GM18511 (cell line): ENCODE measurements around the gene CEBPB.

Experiments
- ATAC-seq: cut with Tn5 transposase; IDR thresholded peaks from one replicate; pipeline ENCODE4 v1.9.1; 2021; ENCODE audit warnings: mild to moderate bottlenecking, moderate library complexity; ENCODE audit not compliant: unreplicated experiment

Gene CEBPB

DNA sequence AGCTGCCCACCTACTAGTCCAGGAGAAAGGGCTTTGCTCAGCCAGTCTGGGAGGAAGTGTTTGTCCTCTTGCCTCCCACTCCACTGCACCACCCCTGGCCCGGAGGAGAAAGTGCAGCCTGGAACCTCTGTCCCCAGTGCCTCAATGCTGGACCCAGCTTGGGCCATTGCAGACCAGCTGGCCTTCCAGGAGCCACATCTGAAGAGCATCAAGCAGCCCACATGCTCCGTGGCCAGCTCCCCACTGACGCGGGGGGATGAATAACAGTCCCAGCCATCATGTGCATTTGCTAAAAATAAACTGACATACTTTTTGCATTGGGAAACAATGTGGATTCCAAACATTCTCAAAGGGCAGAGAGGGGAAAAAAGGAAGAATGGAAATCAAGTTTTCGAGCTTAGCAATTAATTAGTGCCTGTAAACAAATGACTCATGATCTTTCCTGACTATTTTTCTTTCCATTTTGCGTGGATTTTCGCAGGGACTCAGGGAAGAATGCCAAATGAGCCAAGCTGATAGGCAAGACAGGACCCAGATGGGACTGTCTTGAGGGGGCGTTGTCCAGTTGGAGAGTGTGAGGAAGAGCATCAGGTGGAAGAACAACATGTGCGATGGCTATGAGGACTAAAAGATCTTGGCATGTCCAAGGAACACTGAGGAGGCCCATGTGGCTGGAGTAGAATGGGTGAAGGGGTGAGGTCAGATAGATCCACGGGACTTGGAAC lies 34.1 kb downstream of the CEBPB start:
- no peak for ATAC-seq

DNA sequence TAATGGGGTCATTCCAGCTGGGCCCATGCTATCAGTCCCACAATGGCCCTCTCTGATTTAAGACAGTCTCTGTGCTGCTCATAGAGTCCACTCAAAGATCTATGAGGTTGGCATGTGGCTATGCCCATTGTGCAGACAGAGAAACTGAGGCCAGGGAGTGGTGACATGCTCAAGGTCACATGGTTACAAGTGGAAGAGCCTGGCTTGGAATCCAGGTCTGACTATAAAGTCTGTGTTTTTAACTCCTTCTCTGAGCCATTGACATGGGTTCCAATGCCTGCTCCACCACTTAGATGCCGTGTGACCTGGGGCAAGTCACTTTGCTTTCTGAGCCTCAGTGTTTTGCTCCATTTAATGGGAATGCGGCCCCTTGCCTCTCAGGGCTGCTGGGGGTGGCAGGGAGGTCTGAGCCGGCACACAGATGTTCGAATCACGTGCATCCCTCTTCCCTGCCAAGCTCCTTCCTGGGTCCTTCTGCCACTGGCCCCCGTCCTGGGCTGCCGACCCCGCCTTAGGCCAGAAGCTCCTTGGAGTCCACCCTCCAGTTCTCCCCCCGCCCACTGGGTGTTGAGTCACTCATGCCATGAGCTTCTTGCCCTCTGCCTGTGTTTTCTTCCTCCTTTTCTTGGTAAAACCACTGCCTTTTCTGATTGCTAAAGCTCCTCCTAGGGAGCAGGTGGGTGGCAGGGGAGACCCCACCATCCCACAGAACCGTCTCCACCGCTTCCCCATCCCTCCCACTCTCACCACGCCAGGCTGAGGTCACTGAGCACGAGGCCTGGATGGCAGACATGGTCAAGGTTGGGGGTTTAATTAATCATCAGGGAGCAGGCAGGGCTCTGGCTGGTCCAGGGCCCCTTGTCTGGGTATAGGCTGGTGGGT lies 35.7 kb downstream of the CEBPB start:
- ATAC-seq = no peak

DNA sequence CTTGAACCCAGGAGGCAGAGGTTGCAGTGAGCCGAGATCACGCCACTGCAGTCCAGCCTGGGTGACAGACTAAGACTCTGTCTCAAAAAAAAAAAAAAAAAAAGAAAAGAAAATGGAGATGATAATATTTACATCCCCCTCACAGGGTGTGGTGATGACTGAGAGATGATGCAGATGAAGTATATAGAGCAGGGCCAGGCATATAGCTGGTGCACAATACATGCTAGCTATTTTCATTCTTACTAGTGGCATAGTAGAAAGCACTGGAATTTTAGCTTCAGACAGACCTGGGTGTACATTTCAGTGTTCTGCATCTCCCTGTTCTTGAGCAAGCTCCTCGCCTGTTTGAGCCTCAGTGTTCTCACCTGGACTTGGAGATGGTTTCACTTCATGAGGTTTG lies 36.9 kb downstream of the CEBPB start:
- ATAC-seq = no peak

DNA sequence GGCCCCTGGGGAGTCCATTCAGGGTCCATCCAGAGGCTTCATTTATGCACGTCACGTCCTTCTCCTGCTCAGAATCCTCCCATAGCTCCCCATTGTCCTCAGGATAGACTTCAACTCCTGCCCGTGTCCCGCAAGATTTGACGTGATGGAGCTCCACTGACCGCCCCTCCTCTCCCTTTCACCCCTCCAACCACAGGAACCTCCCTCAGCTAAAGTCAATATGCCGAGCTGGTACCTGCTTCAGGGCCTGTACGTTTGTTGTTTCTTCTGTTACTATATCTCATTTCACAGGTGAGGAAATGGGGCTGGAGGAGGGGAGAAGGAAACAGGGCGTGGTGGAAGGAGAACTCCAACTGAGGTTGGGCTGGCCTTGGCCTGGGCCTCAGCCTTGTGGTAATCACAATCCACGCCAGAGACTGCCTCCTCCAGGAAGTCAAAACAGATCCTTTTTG lies 38.6 kb downstream of the CEBPB start:
- no peak for ATAC-seq

DNA sequence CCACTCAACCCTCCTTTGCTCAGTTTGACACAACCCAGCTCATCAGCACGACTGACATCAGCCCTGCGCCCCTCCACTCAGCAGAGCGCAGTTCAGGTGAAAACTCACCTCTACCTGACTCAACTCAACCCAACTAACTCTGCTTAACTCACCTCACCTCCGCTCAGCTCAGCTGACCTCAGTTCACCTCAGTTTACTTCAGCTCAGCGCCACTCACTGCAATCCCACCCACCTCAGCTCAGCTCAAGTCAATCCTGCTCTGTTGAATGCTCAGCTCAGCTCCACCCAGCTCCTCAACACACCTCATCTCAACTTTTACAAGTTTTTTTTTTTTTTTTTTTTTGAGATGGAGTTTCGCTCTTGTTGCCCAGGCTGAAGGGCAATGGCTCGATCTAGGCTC lies 39.6 kb downstream of the CEBPB start:
- ATAC-seq = no peak

DNA sequence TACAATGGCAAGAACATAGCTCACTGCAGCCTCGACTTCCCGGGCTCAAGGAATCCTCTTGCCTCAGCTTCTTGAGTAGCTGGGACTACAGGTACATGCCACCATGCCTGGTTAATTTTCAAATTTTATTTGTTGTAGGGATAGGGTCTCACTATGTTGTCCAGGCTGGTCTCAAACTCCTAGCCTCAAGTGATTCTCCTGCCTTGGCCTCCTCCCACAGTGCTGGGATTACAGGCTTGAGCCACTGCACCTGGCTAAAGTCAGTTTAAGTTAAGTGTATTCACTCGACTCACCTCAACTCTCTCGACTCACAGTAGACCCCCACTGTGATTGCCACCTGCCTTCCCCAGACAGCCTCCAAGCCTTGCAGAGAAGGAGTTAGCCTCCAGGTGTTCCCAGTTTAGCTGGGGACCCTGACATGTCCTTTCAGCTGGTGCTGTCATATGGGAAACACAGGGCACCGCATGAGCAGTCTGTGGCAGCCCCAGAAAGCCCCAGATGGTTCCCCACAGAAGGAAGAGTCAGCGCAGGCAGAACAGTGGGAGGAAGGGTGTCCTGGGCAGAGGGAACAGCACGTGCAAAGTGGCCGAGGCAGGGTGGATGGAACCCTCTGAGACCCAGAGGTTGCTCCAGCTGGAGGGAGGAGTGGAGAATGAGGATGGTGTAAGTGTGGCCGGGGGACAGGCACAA lies 40.4 kb downstream of the CEBPB start:
- ATAC-seq = no peak

DNA sequence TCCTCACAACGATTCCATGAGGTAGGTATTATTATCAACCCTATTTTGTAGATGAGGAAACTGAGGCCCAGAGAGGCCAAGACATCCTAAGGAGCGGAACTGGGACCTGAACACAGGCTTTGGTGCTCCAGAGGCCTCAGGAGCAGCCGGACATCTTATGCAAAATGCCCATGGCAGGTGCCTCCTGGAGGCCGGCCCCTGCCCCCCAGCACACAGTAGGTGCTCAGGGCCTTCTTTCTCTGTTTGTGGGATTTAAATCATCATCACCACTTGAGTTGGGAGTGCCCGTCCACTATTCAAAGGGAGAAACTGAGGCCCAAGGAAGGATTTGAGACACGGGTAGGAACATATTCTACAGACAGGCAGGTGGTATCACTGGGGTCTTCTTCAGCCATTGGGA lies 41.2 kb downstream of the CEBPB start:
- ATAC-seq = no peak

DNA sequence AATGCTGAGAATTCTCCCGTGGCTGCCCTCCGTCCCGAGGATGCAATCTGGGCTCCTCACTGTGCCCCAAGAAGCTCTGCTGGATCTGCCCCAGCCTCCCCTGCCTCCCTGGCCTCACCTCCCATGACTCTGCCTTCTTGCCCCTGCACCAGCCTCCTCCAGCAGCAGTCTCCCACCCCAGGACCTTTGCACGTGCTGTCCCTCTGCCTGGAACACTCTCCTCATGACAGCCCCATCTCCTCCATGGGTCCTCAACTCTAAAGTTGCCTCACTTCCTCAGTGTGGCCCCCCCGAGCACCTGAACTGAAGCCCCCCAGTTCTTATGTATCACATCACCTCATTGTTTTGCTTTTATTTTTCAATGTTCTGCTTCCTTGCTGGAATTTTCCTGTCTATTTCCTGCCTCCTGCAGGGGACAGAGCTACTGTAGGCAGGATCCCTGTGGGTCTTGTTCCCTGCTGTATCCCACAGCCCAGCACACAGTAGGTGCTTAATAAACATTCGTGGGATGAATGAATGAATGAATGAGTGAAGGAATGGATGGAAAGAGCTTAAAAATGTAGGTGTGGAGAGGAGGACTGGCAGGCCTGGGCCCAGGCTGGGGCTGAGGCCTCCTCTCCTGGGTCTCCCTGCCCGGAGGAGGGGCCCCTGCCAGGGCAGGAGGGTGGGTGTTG lies 42.2 kb downstream of the CEBPB start:
- no peak for ATAC-seq

DNA sequence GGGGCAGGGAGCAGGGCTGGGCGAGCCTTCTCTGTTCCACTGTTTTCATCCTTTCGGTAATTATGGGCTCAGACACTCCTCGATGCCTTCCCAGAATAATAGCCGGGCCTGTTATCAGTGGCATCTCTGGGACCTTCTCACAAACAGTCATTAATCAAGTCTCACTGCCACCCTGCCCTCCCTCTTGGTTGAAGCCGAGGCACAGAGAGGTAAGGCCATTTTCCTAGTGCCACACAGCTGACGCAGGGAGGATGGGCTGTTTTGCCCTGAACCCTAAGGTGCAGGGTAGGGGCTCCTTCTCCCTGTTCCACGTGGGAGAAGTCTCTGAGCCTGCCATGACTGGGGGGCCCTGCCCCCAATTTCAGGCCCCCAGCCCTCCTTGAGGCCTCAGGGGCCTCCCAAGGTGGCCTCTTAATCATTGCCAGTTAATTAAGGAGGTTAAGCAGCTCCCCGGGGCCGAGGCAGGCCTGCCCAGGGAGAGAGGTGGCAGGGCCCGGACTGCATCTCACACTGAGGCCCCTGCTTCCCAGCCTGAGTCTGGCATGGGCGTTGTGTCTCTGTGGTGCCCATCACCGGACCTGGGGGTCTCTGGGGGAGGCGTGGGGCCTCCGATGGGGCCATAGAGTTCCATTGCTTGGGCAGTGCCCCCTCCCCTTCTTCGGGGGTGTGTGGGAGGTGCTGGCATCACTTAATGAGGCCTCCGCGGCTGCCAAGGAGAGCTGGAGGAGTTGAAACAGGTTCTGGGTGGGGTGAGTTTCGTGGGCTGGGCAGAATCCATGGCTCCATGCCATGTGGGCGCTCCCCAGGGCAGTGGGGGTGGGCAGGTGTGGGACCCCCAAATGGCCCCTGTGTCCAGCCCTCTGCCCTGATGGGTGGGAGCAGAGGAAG lies 42.9 kb downstream of the CEBPB start:
- ATAC-seq = no peak

DNA sequence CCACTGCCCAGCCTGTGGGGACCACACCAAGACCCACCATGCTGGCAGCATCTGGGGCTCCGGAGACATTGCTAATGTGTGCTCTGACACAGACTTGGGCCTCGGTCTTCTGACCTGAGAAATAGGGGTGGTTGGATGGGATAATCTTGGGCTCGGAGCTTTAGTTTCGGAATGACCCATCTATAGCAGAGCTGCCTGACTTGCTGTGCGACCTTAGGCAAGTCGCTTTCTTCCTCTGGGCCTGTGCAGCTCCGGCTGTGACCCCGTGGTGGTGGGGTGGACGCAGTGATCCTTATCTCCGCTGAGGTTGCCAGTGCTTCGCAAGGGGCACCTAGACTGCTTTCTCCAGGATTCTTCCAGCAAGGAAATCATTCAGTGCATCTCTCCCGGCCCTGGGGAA lies 43.7 kb downstream of the CEBPB start:
- no peak for ATAC-seq

DNA sequence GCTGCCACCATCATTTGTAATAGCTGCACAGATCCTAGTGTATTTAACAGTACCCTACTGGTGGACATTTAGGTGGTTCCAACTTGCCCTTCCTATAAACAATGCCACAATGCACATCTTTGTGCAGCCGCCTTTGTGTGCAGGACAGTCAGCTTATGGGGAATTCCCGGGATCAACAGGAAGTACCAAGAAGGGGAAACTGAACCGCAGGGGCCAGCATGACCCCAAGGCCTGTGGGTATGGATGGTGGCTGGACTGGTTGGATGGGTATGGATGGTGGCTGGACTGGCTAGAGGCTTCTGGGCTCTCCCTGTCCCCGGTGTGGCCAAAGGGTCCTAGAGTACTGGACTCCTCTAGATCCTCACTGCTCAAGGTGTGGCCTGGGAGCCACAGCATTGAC lies 46.7 kb downstream of the CEBPB start:
- no peak for ATAC-seq

DNA sequence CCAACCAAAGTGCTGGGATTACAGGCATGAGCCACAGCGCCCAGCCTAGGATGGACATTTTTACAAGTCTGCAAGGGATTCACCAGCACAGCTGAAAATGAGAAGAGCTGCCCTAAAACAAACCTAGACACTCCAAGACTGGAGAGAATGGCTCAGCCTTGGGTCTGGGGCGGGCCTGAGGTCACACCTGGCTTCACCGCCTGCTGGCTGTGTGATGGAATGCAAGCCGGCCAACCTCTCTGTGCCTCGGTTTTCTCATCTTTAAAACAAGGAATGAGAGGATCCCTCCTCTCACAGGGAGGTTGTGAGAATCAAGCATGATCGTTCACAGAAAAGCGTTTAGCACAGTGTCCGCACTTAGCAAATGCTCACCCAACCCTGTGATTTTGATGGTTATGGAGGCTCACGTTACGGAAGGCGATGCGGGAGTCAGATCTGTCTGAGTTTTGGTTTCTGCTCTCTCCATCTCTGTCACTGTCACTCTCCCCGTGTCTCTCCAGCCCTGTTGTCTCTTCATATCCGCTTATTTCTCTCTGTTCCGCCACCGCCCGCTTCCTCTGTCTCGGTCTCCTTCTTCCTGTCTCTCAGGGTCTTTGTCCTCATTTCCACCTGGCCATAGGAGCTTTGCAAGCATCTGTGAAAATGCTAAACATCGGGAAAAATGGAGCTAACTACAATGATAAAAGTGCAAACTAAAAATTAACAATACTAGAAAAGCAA lies 47.6 kb downstream of the CEBPB start:
- no peak for ATAC-seq

DNA sequence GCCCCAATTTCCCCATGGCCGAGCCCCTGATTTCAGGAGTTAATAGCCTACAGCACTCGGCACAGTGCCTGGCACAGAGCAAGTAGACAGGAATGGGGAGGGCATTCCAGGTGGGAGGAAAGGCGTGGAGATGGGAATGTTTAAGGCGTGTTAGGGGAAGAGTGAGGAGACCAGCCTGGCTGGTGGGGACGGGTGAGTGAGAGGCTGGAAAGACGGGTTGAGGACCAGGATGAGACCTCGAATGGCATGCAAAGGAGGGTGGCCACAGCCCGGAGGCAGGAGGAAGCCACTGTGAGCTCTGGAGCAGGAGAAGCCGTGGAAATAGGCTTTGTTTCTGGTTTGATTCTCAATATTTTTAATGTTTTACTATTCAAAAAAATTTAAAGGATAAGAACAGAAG lies 49.5 kb downstream of the CEBPB start:
- no peak for ATAC-seq

DNA sequence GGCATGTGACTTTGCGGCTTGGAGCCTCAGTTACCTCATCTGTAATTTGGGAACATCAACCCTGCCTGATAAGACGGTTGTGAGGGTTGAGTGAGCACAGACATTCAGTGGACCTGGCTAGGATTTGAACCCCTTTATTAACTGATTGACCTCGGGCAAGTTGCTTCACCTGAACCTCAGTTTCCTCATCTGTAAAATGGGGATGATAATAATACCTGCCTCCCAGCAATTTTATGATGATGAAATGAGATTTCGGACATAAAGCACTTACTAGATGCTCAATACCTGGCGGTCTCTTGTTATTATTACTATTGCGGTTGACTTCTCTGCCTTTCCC lies 51.5 kb downstream of the CEBPB start:
- ATAC-seq = no peak
